HAP-1 (cell line): ENCODE measurements around the gene CCNE1.

Experiments used
- DNase-seq, 2 experiments: peaks; one replicate each; pipeline ENCODE4 v3.0.0-alpha.2; 2016 to 2020; ENCODE audit warnings: low spot score in 2 of 2
- H3K27me3 ChIP-seq: fragments of 250-450 bp; sonication (Bioruptor Pico); 2 replicates; pipeline ENCODE4 v1.5.1; 2020; ENCODE audit warnings: low read depth, mild to moderate bottlenecking, moderate library complexity
- H3K36me3 ChIP-seq: fragments of 250-450 bp; sonication (Bioruptor Pico); replicated peaks from 2 replicates; pipeline ENCODE4 v1.5.1; 2020; ENCODE audit warnings: mild to moderate bottlenecking
- H3K4me1 ChIP-seq: fragments of 250-450 bp; sonication (Bioruptor Pico); 2 replicates; pipeline ENCODE4 v1.5.1; 2020; ENCODE audit warnings: mild to moderate bottlenecking
- H3K4me3 ChIP-seq: fragments of 250-450 bp; sonication (Bioruptor Pico); 2 replicates; pipeline ENCODE4 v1.5.1; 2020; ENCODE audit warnings: mild to moderate bottlenecking, moderate library complexity
- H3K9me3 ChIP-seq: fragments of 250-450 bp; sonication (Bioruptor Pico); 2 replicates; pipeline ENCODE4 v1.5.1; 2020; ENCODE audit warnings: mild to moderate bottlenecking, moderate library complexity
- in situ Hi-C: fragments of 300-500 bp; cut with MboI; formaldehyde crosslinking; loops from 3 replicates; pipeline ENCODE4 v1.14.3; 2020; ENCODE audit warnings: low sequenced_read_pairs, inconsistent platforms, mixed read lengths

Gene CCNE1

GRCh38 chr19:29811125-29812079, at the start of gene CCNE1:
Gene CCNE1, plus strand, starts transcription at chr19:29811991. Its CDS starts 565 bp downstream, at chr19:29812556.
- peak; percentile 81 to 97 for DNase-seq
- Histone ChIP-seq H3K4me1 (peaks cover 11% of the 10 kb centered on the region), H3K4me3 (peak within 1 kb of the TSS; percentile 44), H3K36me3 (peaks cover 7% of the 10 kb centered on the region; the same call in 1 of the 2 replicates), H3K27me3 (no peaks in the 10 kb centered on the region), H3K9me3 (no peaks in the 10 kb centered on the region)
- in situ Hi-C loops: no loop called here

GRCh38 chr19:29763196-29763595, 48.6 kb upstream of the CCNE1 start:
- in situ Hi-C loops: no loop called here
- Histone ChIP-seq H3K4me3 (no peak overlapping the region), H3K4me1 (peaks cover 8% of the 10 kb centered on the region), H3K36me3 (no peaks in the 10 kb centered on the region), H3K9me3 (no peaks in the 10 kb centered on the region), H3K27me3 (no peaks in the 10 kb centered on the region)
- DNase-seq: no peak

DNA sequence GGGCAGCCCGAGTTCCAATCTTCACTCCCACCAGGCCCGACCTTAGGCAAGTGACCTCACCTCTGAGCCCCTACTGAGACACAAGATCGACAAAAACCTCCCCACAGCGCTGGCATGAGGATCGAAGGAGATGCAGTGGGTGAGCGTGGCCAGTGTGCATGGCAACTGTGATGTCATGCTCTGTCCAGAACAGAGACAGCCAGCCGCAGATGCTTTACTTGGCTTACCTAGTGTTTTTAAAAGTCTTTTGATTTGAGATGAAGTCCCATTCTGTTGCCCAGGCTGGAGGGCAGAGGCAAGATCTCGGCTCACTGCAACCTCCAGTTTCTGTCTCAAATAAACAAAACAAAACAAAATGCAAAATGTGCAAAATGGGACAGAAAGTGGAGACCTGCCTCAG, 47.4 kb upstream of the CCNE1 start:
- in situ Hi-C loops: no loop called here
- DNase-seq: no peak

GRCh38 chr19:29766100-29766499, 45.7 kb upstream of the CCNE1 start:
- no peaks in the 10 kb centered on the region for H3K27me3 ChIP-seq
- in situ Hi-C loops: no loop called here

More for the DNA sequence above, 47.4 kb upstream of the CCNE1 start:
- Histone ChIP-seq H3K9me3 (no peaks in the 10 kb centered on the region), H3K36me3 (no peaks in the 10 kb centered on the region), H3K4me1 (peaks cover 8% of the 10 kb centered on the region), H3K27me3 (no peaks in the 10 kb centered on the region), H3K4me3 (no peak overlapping the region)

DNA sequence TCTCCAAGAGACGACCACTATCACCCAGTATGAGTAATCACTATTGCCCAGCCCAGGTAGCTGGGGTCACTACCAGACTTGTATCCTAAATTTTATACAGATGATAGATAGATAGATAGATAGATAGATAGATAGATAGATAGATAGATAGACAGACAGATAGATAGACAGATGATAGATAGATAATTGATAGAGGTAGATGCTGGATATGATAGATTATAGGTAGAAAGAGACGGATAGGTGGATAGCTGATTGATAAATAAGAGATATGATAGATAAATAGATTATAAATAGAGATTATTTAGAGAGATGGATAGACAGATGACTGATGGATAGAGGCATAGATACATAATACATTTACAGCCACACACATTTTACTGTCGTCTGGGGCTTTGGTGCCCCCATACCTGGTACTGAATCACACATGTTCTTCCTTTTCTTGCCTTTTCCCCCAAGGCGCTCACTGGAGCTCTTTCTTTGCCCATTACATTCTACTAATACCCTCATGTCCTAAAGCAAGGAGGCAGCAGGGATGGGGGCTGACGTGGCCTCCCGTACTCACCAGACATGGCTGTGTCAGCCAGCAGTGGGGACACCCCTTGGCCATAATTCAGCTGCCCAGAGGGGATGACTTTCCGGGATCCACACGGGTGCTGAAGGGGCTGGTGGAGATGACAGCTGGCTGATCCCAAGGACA, 44.6 kb upstream of the CCNE1 start:
- Histone ChIP-seq H3K9me3 (no peaks in the 10 kb centered on the region), H3K4me3 (no peak overlapping the region), H3K36me3 (no peaks in the 10 kb centered on the region), H3K27me3 (no peaks in the 10 kb centered on the region), H3K4me1 (peaks cover 3% of the 10 kb centered on the region)
- DNase-seq: no peak
- in situ Hi-C loops: no loop called here

More at GRCh38 chr19:29766100-29766499, 45.7 kb upstream of the CCNE1 start:
- Histone ChIP-seq H3K4me3 (no peak overlapping the region), H3K4me1 (no peaks in the 10 kb centered on the region), H3K36me3 (no peaks in the 10 kb centered on the region), H3K9me3 (no peaks in the 10 kb centered on the region)
- DNase-seq: no peak

GRCh38 chr19:29768166-29768565, 43.6 kb upstream of the CCNE1 start:
- H3K27me3 ChIP-seq: no peaks in the 10 kb centered on the region
- no peaks in the 10 kb centered on the region for H3K36me3 ChIP-seq
- H3K4me3 ChIP-seq: no peak overlapping the region
- no peak for DNase-seq
- no peaks in the 10 kb centered on the region for H3K9me3 ChIP-seq
- in situ Hi-C loops: no loop called here
- H3K4me1 ChIP-seq: peaks cover 3% of the 10 kb centered on the region

- Histone ChIP-seq H3K27me3 (no peaks in the 10 kb centered on the region), H3K4me1 (peaks cover 3% of the 10 kb centered on the region), H3K4me3 (no peak overlapping the region), H3K36me3 (no peaks in the 10 kb centered on the region), H3K9me3 (no peaks in the 10 kb centered on the region)
- in situ Hi-C loops: no loop called here
- no peak for DNase-seq
Measured at GRCh38 chr19:29769997-29770396, 41.8 kb upstream of the CCNE1 start.

DNA sequence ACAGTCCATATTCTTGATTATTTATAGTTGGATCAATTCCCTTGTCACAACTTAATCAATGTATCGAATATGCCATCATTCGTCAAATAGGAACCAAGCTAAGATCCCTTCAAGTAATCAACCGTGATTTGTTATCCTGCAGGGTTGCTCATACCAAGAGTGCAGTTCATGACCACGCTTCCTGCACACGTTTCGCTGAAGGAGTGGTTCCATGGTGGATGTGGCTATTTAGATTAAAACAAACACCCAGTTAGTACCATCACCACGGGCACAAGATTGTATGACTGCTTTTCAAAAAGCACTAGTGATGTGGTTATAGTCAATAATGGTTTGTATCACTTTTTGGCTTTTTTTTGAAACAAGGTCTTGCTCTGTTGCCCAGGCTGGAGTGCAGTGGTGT, 41.1 kb upstream of the CCNE1 start:
- Histone ChIP-seq H3K36me3 (no peaks in the 10 kb centered on the region), H3K4me1 (peaks cover 3% of the 10 kb centered on the region), H3K27me3 (no peaks in the 10 kb centered on the region), H3K9me3 (no peaks in the 10 kb centered on the region), H3K4me3 (no peak overlapping the region)
- in situ Hi-C loops: no loop called here
- DNase-seq: no peak

DNA sequence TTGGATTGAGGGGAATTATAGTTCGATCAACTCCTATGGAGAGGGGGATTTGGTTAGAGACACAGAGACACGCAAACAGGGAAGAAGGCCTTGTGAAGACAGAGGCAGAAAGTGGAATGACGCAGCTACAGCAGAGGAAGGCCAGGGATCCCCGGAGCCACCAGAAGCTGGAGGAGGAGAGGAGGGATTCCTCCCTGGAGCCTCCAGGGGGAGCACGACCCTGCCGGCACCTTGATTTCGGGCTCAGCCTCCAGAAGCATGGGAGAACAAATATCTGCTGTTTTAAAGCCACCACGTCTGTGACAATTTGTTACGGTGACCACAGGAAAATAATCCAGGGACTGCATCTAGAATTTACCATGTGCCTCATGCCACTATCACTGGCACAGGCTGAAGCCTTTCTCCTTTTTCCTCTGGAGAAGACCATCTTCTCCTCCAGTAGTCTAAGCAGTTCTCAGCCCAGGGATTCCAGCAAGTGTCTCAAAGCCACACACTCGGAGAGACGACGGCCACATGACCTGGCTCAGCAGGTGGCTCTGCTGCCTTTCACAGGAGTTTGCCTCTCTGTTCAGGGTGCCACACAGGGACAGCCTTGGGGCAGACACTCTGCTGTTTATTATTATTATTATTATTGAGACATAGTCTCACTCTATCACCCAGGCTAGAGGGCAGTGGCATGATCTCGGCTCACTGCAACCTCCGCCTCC, 39.9 kb upstream of the CCNE1 start:
- in situ Hi-C loops: no loop called here
- Histone ChIP-seq H3K36me3 (no peaks in the 10 kb centered on the region), H3K4me1 (peaks cover 3% of the 10 kb centered on the region), H3K9me3 (no peaks in the 10 kb centered on the region), H3K4me3 (no peak overlapping the region), H3K27me3 (no peaks in the 10 kb centered on the region)
- DNase-seq: peak; percentile 68 to 81

DNA sequence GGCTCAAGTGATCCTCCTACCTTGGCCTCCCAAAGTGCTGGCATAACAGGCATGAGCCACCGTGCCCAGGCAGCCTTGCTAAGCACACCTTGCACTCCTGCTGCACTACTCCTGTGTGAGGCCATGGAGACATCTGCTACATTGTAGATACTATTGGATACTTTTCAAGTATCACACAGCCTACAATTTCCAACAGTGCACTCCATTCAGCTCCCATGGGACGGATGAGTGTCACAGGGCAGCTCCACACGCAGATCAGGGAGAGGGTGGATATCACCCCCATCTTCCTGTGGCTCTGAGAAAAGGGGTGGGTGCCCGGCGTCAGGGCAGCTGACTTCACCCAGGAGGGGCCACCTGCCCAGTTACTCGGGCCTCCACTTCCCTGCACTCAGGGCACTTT, 39.1 kb upstream of the CCNE1 start:
- H3K36me3 ChIP-seq: no peaks in the 10 kb centered on the region
- H3K4me3 ChIP-seq: no peak overlapping the region
- H3K27me3 ChIP-seq: no peaks in the 10 kb centered on the region
- no peak for DNase-seq
- peaks cover 3% of the 10 kb centered on the region for H3K4me1 ChIP-seq
- in situ Hi-C loops: no loop called here
- H3K9me3 ChIP-seq: no peaks in the 10 kb centered on the region

DNA sequence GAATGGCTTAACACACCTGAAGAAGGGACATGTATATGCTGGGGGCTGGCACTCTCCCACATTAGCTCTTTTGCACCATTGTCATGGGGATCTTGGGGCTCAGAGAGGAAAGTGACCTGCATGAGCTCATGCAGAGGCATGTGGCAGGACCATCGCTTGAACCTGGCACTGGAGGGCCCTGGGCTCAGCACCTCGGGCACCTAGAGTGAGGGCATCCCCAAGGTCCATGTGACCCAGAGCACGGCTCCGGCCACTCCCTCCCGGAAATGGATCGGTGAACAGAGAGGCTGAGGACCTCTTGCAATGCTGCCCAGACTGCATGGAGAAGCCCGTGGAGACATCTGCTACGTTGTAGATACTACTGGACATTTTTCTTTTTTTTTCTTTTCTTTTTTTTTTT, 38.6 kb upstream of the CCNE1 start:
- in situ Hi-C loops: no loop called here
- no peak for DNase-seq

GRCh38 chr19:29774126-29774525, 37.7 kb upstream of the CCNE1 start:
- no peak for DNase-seq
- Histone ChIP-seq H3K4me3 (no peak overlapping the region), H3K36me3 (no peaks in the 10 kb centered on the region), H3K27me3 (no peaks in the 10 kb centered on the region), H3K9me3 (no peaks in the 10 kb centered on the region), H3K4me1 (peaks cover 3% of the 10 kb centered on the region)
- in situ Hi-C loops: no loop called here

More for the DNA sequence above, 38.6 kb upstream of the CCNE1 start:
- Histone ChIP-seq H3K27me3 (no peaks in the 10 kb centered on the region), H3K4me1 (peaks cover 3% of the 10 kb centered on the region), H3K36me3 (no peaks in the 10 kb centered on the region), H3K9me3 (no peaks in the 10 kb centered on the region), H3K4me3 (no peak overlapping the region)

DNA sequence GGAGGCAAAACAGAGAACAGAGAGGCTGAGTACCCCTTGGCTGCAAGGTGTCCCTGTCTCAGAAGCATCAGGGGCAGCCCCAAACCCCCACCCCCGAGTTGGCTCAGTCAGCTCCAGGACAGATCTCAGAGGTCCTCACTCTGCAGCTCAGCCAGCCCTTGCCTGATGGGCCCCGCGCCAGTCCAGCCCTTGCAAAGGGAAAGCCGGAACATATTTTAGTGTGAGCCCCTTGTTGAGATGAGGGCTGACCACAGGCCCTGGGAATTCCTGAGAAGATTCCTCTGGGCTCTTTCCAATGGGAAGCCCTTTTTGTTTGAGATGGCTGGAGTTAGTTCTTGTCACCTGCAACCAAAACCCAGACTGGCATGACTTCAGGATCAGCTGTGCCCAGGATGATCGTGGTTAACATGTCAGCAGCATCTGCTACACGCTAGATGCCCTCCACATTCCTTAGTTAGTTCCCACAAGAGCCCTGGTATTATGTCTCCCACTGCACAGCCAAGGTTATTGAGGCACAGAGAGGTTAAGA, 33.9 kb upstream of the CCNE1 start:
- no peaks in the 10 kb centered on the region for H3K9me3 ChIP-seq
- in situ Hi-C loops: no loop called here
- H3K27me3 ChIP-seq: no peaks in the 10 kb centered on the region
- no peaks in the 10 kb centered on the region for H3K4me1 ChIP-seq
- H3K36me3 ChIP-seq: no peaks in the 10 kb centered on the region
- no peak for DNase-seq
- H3K4me3 ChIP-seq: no peak overlapping the region
